Calu3 (cell line): ENCODE measurements around the gene TTLL5. TPM values are rescaled to one million over a fixed set of nuclear protein-coding genes. Genes with fewer than 3 reads are reported as not detected.

ENCODE experiments used
- BruUV-seq: library from RNA; stranded (reverse); fragments of 400-500 nt; replicated peaks from 2 replicates; lab custom pipeline; 2021; lab: Mats Ljungman, UMichigan
- CTCF ChIA-PET: fragments of 300-600 bp; sonication (Branson Sonifier 250); formaldehyde crosslinking; loops from one replicate; lab custom pipeline; 2022; ENCODE audit warnings: antibody characterized with exemption; lab: Charles Lee
- DNase-seq: peaks from one replicate; pipeline ENCODE4 v3.0.0; 2022
- H3K27ac Mint-ChIP-seq: one replicate; pipeline ENCODE4 v1.8.0; 2022; ENCODE audit warnings: mixed read lengths; ENCODE audit not compliant: unreplicated experiment
- H3K27me3 Mint-ChIP-seq: one replicate; pipeline ENCODE4 v1.8.0; 2022; ENCODE audit warnings: mixed read lengths; ENCODE audit not compliant: unreplicated experiment
- H3K36me3 Mint-ChIP-seq: one replicate; pipeline ENCODE4 v1.8.0; 2022; ENCODE audit warnings: mild to moderate bottlenecking, moderate library complexity, mixed read lengths; ENCODE audit not compliant: insufficient read depth, unreplicated experiment
- H3K4me1 Mint-ChIP-seq: one replicate; pipeline ENCODE4 v1.8.0; 2022; ENCODE audit warnings: mild to moderate bottlenecking, low read depth, mixed read lengths; ENCODE audit not compliant: unreplicated experiment
- H3K4me3 Mint-ChIP-seq: one replicate; pipeline ENCODE4 v1.8.0; 2022; ENCODE audit warnings: mild to moderate bottlenecking, low read depth, moderate library complexity, mixed read lengths; ENCODE audit not compliant: unreplicated experiment
- H3K9me3 Mint-ChIP-seq: one replicate; pipeline ENCODE4 v1.8.0; 2022; ENCODE audit warnings: low read depth, mixed read lengths; ENCODE audit not compliant: unreplicated experiment
- intact Hi-C: fragments of 100-400 bp; cut with micrococcal nuclease; formaldehyde crosslinking; loops from one replicate; pipeline ENCODE4 v1.10.0; 2022; ENCODE audit not compliant: unreplicated experiment
- total RNA-seq: library from RNA; stranded (reverse); gene quantifications from 2 replicates; pipeline ENCODE4 v1.2.3, GENCODE V29; 2022
- TF ChIP-seq, protein P1 (sequence below): fragments of 200-600 bp; IDR thresholded peaks from one replicate; pipeline ENCODE4 v1.8.0; 2022; ENCODE audit warnings: antibody characterized with exemption; ENCODE audit not compliant: unreplicated experiment

TTLL5 gene
- total RNA-seq, 1 experiment from 2014 or later: 47.5 TPM

DNA sequence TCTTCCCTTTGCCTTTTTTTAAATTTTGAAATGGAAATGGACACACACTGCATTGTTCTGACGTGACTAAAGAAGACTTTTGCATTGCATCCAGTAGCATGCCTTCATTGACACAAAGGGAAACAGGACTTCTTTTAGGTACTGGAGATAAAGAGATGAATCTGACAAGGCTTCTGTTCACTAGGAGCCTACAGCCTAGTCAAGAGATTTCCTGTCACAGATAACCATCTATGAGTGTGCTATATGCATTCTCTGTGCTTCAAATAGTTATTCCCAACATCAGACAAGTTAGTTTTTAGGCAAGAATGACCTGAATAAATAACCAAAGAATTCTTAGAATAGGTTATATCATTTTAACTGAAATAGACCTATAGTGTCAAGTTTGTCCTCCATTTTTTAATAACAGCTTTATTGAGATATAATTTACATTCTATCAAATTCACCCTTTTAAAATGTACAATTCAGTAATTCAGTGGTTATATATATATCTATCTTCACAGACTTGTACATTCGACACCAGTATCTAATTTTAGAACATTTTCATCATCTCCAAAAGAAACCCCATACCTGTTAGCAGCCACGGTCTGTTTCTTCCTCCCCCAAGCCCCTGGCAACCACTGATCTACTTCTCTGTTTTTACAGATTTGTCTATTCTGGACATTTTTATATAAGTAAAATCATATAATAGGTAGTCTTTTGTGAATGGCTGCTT lies 122.7 kb downstream of the TTLL5 start:
- intact Hi-C loops: no loop called here
- no TSS peak for BruUV-seq
- H3K27me3 Mint-ChIP-seq: no peaks in the 10 kb centered on the region
- no peaks in the 10 kb centered on the region for H3K36me3 Mint-ChIP-seq
- no peak overlapping the region for H3K27ac Mint-ChIP-seq
- DNase-seq: no peak
- no peak overlapping the region for H3K4me3 Mint-ChIP-seq
- H3K4me1 Mint-ChIP-seq: no peaks in the 10 kb centered on the region
- no peaks in the 10 kb centered on the region for H3K9me3 Mint-ChIP-seq
- CTCF ChIA-PET: interaction anchor here (0.9 kb wide), 1 partner anchor 193 kb away, joined by 3 read pairs; no protein-coding TSS in a partner anchor
- TF ChIP-seq, protein P1, sequence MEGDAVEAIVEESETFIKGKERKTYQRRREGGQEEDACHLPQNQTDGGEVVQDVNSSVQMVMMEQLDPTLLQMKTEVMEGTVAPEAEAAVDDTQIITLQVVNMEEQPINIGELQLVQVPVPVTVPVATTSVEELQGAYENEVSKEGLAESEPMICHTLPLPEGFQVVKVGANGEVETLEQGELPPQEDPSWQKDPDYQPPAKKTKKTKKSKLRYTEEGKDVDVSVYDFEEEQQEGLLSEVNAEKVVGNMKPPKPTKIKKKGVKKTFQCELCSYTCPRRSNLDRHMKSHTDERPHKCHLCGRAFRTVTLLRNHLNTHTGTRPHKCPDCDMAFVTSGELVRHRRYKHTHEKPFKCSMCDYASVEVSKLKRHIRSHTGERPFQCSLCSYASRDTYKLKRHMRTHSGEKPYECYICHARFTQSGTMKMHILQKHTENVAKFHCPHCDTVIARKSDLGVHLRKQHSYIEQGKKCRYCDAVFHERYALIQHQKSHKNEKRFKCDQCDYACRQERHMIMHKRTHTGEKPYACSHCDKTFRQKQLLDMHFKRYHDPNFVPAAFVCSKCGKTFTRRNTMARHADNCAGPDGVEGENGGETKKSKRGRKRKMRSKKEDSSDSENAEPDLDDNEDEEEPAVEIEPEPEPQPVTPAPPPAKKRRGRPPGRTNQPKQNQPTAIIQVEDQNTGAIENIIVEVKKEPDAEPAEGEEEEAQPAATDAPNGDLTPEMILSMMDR: no peak

DNA sequence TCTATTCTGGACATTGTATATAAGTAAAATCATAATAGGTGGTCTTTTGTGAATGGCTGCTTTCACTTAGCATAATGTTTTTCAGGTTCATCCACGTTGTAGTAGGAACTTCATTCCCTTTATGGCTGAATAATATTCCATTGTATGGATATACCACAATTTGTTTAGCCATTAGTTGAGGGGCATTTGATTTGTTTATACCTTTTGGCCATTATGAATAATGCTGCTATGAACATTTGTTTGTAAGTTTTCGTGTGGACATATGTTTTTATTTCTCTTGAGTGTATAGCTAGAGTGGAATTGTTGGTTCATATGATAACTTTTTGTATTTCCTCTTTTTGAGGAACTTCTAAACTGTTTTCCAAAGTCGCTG lies 123.3 kb downstream of the TTLL5 start:
- Mint-ChIP-seq H3K36me3 (no peaks in the 10 kb centered on the region), H3K4me1 (no peaks in the 10 kb centered on the region), H3K27me3 (no peaks in the 10 kb centered on the region), H3K9me3 (peaks cover 3% of the 10 kb centered on the region), H3K27ac (no peak overlapping the region), H3K4me3 (no peak overlapping the region)
- DNase-seq: no peak
- BruUV-seq: no TSS peak
- intact Hi-C loops: no loop called here
- CTCF ChIA-PET: no interaction called here
- TF ChIP-seq, protein P1: no peak

DNA sequence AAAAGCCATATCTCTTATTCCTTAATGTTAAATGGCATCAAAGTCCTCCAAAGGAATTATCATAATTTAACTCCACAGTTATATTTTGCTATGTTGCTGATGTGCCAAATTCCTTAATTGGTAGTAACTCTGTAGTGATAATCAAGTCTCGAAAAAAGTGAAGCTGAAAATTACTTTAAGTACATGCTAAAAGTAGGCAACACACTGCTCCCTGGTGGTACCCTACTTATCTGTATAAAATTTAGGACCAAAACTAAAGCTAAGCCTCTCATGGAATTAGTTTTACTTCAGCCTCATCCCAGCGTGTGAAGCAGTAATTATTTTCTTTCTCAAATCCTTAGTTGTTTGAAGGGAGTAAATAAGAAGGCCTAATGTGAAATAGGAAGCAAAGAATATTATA lies 132.8 kb downstream of the TTLL5 start:
- Mint-ChIP-seq H3K4me3 (no peak overlapping the region), H3K27me3 (no peaks in the 10 kb centered on the region), H3K36me3 (no peaks in the 10 kb centered on the region), H3K27ac (no peak overlapping the region), H3K4me1 (no peaks in the 10 kb centered on the region), H3K9me3 (peaks cover 3% of the 10 kb centered on the region)
- CTCF ChIA-PET: interaction anchor here (0.6 to 1.1 kb wide), 2 partner anchors 85 to 188 kb away, joined by 4 to 11 read pairs; no protein-coding TSS in a partner anchor
- DNase-seq: no peak
- TF ChIP-seq, protein P1: no peak
- intact Hi-C loops: loop anchor here (2.0 to 5.0 kb wide), 2 partner anchors 82 to 189 kb away; no protein-coding TSS in a partner anchor
- BruUV-seq: no TSS peak

DNA sequence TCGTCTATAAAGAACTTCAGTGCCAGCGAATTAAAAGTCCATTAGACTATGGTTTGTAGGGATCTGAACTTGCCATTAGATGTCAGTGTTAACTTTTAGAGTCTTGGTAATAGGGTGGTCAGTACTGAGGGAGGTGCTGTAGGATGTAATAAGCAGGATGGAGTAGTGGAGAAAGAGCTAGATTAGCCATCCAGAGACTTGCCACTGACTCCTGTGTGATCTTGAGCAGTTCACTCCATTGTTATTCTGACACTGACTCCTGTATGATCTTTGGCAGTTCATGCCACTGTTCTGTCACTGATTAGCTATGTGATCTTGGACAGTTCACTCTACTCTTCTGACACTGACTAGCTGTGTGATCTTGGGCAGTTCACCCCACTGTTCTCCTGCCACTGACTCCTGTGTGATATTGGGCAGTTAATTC lies 133.6 kb downstream of the TTLL5 start:
- no peaks in the 10 kb centered on the region for H3K9me3 Mint-ChIP-seq
- BruUV-seq: no TSS peak
- H3K27ac Mint-ChIP-seq: no peak overlapping the region
- H3K27me3 Mint-ChIP-seq: no peaks in the 10 kb centered on the region
- H3K36me3 Mint-ChIP-seq: no peaks in the 10 kb centered on the region
- no peak for DNase-seq
- TF ChIP-seq, protein P1: no peak
- H3K4me3 Mint-ChIP-seq: no peak overlapping the region
- intact Hi-C loops: loop anchor here (2.0 to 5.0 kb wide), 2 partner anchors 82 to 188 kb away; no protein-coding TSS in a partner anchor
- no peaks in the 10 kb centered on the region for H3K4me1 Mint-ChIP-seq
- CTCF ChIA-PET: interaction anchor here (0.5 to 1.0 kb wide), 4 partner anchors 134 to 1222 kb away, joined by 3 to 4 read pairs (median 3); partner anchors contain the start of genes ERG28 and TTLL5
